Testis (tissue), 2 donors: ENCODE measurements around the gene TEAD1.

Experiments
- CTCF ChIP-seq, 3 experiments: fragments of 450-650 bp in 2 of 3; fragments of 200-600 bp in 1 of 3; sonication (generic) in 1 of 3; IDR thresholded peaks; one replicate each; pipeline ENCODE4 v1.5.1; 2016 to 2019; ENCODE audit warnings: antibody characterized with exemption in 3 of 3, mild to moderate bottlenecking in 2 of 3, moderate library complexity in 1 of 3
- POLR2A ChIP-seq: fragments of 450-650 bp; IDR thresholded peaks from one replicate; pipeline ENCODE4 v1.6.1; 2017; ENCODE audit warnings: antibody characterized with exemption, mild to moderate bottlenecking, moderate library complexity

- no peak for TF ChIP-seq POLR2A
- TF ChIP-seq CTCF (IDR thresholded peaks at IDR 0.05): no peak
Measured at GRCh38 chr11:12771875-12772274, 97.7 kb downstream of the TEAD1 start.
